ENCODE results near the gene KCNQ4.

- TF ChIP-seq CTCF (conservative IDR thresholded peaks at IDR 0.05 in 1 of 2, IDR thresholded peaks at IDR 0.05 in 1 of 2; ENCODE audit: extremely low read depth in 1 of 2, insufficient read depth in 1 of 2, low read depth in 1 of 2, low read length in 2 of 2), result no peak
- TF ChIP-seq EZH2 (IDR thresholded peaks at IDR 0.05; ENCODE audit: borderline replicate concordance, low read length), result no peak
Observed at GRCh38 chr1:40825996-40826395, 42.4 kb downstream of the KCNQ4 start.

Data from mammary epithelial cell (primary cell).